Inflammatory macrophage (primary cell): ENCODE data around the gene IMPG1.

ENCODE experiments used
- DNase-seq, 2 donors: peaks; one replicate each; pipeline ENCODE4 v3.0.0-alpha.2; 2020 to 2022
- total RNA-seq, 18 experiments: gene quantifications; one replicate each; lab custom pipeline; 2026; ENCODE audit warnings: mixed read lengths in 6 of 18, inconsistent platforms in 2 of 18; lab: John Stamatoyannopoulos, UW

Gene IMPG1, protein sequence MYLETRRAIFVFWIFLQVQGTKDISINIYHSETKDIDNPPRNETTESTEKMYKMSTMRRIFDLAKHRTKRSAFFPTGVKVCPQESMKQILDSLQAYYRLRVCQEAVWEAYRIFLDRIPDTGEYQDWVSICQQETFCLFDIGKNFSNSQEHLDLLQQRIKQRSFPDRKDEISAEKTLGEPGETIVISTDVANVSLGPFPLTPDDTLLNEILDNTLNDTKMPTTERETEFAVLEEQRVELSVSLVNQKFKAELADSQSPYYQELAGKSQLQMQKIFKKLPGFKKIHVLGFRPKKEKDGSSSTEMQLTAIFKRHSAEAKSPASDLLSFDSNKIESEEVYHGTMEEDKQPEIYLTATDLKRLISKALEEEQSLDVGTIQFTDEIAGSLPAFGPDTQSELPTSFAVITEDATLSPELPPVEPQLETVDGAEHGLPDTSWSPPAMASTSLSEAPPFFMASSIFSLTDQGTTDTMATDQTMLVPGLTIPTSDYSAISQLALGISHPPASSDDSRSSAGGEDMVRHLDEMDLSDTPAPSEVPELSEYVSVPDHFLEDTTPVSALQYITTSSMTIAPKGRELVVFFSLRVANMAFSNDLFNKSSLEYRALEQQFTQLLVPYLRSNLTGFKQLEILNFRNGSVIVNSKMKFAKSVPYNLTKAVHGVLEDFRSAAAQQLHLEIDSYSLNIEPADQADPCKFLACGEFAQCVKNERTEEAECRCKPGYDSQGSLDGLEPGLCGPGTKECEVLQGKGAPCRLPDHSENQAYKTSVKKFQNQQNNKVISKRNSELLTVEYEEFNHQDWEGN
- total RNA-seq, result 0 to 0.13 (median 0) reads per million in 18 experiments

DNA sequence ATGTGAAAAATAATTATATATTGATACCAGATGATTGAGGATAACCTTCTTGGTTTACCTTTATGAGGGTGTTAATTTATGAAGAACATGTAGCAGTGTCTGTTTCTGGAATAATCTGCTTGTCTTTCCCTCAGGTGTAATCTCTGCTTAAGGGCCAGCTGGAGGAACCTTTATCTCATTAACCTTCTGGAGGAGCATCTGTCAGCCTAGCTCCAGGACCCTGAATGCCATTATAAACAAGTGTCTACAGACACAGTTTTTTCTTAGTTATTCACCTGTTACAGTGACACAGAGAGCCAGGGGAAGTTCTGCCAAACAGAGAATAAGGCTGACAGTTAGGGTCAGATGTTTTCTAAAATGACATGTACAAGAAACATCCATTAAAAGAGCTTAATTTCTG, at the start of gene IMPG1:
IMPG1 (minus strand) TSS at position 101 of the 400 bp plus-strand sequence. CDS start 174 bp downstream, outside the sequence.
- no peak for DNase-seq

GRCh38 chr6:76120302-76120701, 47.8 kb upstream of the IMPG1 start:
- DNase-seq, result no peak

- DNase-seq, result no peak
These were observed 819 bp upstream of the IMPG1 start for GRCh38 chr6:76073281-76073680.

- DNase-seq, result no peak
These were observed 15.0 kb downstream of the IMPG1 start for GRCh38 chr6:76057469-76057868.

GRCh38 chr6:76052314-76052713, 20.1 kb downstream of the IMPG1 start:
- DNase-seq, result no peak

GRCh38 chr6:76043690-76044089, 28.8 kb downstream of the IMPG1 start:
- DNase-seq, result no peak

GRCh38 chr6:76035713-76036112, 36.7 kb downstream of the IMPG1 start:
- no peak for DNase-seq

DNA sequence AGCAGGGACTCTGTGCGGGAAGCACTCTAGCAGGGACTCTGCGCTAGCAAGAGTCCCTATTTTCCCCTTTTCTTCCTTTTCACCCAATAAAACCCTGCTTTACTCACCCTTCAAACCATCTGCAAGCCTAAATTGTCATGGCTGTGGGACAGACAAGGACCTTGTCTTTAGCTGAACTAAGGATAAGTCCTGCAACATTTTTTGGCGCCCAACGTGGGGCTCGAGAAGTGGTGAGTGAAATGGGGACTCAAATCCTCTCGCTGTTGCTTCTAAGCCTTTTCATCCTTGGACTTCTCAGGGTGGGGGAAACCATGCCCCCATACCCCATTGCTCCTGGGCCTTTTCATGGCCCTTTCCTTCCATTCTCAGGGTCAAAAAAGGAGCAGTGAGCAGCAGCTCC, 46.4 kb downstream of the IMPG1 start:
- DNase-seq, result no peak

DNA sequence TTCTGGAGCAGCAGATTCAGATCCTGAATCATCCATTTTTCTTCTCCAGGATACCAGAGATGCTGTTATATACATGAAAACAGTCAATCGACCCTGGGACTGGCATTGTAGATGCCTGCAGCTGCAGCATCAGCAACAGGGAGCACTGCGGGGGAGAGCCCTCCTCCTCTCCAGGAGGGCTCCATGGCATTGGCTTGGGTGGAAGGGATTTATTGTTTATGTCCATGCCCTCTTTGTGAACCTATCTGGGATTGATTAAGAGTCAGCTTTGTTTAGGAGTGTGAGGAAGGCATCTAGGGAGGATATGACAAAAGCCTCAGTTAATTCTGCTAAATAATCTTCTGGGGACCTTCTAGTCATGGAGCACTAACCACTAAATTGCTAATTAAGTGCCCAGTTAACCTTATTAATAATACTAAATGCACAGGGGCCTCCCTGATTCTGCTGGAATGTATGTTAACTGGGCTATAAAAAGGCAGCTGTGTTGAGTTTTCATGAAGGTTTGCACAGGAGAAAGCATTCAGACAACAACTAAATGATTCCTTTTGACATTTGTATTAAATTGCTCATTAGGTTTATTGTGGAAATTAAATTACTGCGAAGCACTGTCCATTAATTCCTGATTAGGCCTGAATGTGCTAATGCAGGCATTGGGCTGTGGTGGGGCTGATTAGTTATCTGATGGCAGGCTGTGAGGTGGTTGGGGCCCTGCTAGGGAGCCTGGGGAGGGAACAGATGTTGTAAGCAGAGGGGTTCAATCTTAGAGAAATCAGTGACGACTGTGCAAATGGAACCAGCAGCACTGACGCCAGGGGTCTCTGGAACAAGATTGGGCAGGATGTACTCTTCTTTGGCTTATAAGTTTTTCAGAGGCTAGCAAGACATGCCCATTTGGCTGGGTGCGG, 57.6 kb downstream of the IMPG1 start:
- no peak for DNase-seq

- DNase-seq, result no peak
These were observed 68.3 kb downstream of the IMPG1 start for GRCh38 chr6:76004202-76004601.

DNA sequence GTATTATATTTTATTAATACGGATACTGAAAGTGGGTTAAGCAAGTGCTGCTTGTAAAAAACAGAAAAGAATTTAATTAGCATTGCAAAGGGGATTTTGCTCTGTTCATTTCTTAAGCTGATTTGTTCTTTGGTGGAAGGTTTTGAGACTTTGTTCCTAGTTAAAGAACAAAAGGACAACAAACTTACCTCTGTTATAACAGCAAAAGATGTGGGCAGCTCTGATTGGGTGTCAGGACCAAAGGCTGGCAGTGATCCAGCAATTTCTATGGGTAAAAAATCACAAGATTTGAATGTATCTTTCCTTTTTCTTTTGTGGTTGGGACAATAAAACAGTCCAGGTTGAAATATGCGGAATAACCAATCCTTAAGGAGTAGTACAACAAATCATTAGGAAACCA, 68.8 kb downstream of the IMPG1 start:
- no peak for DNase-seq

DNA sequence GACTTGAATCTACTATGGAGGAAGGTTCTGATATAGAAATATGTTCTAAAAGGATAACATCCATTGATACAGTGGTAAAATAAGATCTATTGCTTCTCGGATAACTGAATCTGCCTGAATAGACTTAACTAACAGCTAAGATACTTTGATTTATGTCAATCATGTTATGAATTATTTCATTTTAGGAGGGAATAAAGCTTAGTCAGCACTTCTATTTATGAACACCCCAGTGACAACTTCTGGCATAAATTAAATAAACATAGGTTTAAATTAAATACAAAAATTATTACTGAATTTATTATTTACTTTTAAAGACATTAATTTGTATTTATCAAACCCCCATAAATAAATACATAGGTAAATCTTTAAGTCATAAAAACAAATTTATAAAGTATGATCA, 69.3 kb downstream of the IMPG1 start:
- no peak for DNase-seq

GRCh38 chr6:76000629-76001028, 71.8 kb downstream of the IMPG1 start:
- DNase-seq, result no peak

DNA sequence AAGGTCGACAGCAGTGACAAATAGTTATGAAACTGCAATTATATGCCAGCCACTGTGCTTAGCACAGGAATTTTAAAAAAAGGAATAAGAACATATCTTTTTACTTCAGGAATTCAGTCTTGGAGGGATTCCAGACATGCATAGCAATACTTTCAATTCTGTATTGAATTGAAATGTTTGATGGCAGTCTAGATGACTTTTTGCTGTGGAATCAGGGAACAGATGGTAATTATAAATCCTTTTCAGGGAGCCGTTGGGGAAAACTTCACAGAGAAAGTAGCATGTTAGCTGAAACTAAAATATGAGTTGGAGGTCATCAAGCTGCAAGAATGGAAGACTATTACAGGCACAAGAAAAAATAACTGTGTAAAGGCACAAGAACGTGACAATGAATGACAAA, 74.8 kb downstream of the IMPG1 start:
- DNase-seq, result no peak

GRCh38 chr6:75993236-75994162, 79.0 kb downstream of the IMPG1 start:
- DNase-seq, result no peak

DNA sequence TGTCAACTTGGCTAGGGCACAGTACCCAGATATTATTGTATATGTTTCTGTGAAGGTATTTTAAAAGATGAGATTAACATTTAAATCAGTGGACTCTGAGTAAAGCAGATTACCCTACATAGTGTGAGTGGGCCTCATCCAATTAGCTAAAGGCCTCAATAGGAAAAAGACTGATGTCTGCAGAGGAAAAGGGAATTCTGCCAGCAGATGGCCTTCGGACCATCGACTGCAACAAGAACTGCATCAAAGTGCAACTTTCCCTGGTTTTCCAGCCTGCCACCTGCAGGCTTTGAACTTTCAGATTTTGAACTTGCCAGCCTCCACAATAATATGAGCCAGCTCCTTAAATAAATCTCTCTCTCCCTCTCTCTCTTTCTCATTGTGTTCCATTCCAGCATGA, 80.5 kb downstream of the IMPG1 start:
- DNase-seq, result no peak

GRCh38 chr6:75986935-75987334, 85.5 kb downstream of the IMPG1 start:
- no peak for DNase-seq

DNA sequence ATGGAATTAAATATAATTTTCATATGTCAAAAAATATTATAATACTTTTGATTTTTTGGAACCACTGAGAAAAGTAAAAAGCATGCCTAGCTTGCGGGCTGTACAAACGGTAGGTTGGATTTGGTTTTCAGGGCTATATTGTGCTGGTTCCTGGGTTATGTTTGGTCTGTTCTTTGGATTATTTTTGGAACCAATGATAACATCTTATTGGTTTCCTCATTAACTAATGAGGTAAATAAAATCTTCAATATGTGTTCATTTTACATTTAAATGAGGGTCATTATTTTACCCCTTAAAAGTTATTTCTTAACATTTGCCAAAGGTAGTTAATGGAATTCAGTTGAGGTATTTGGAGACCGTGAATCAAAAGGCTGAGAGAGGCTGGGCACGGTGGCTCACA, 96.6 kb downstream of the IMPG1 start:
- no peak for DNase-seq

- no peak for DNase-seq
These were observed 102.4 kb downstream of the IMPG1 start for GRCh38 chr6:75970093-75970492.

- no peak for DNase-seq
These were observed 104.3 kb downstream of the IMPG1 start for GRCh38 chr6:75968143-75968542.

GRCh38 chr6:75963569-75963968, 108.9 kb downstream of the IMPG1 start:
- no peak for DNase-seq

DNA sequence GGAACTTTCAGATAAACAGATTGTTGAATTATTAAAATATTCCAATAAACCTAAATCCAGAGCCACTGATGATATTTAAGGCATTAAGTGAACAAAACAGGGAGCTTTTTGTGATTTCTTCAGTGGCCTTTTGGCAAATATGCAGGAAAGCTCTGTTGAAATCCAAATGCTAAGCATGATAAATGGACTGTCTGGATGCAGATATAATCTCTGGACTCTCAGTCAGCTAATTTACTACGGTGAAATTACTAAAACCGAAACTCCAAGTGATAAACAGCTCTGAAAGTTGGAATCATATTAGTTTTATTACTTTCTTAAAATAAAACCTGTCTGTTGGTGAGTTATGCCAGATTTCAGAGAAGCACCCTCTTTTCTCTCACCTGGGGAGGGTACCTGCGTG, 120.3 kb downstream of the IMPG1 start:
- DNase-seq, result no peak
